Lower leg skin (tissue), 4 donors: ENCODE data around the gene CACNA1D. TPM values are rescaled to one million over a fixed set of nuclear protein-coding genes. Genes with fewer than 3 reads are reported as not detected.
"Not testable (repeated sequence)": the region's sequence is repeated elsewhere in the genome, so short reads cannot be mapped to it uniquely, and the experiment has no call there.

ENCODE experiments used
- DNase-seq, 2 donors: peaks; one replicate each; pipeline ENCODE4 v3.0.0-alpha.2; 2019; ENCODE audit warnings: low spot score in 2 of 2
- H3K4me3 ChIP-seq: fragments of 200-600 bp; sonication (generic); 2 replicates; pipeline ENCODE4 v1.5.1; 2017; ENCODE audit warnings: mild to moderate bottlenecking, low read depth; ENCODE audit not compliant: poor library complexity, severe bottlenecking
- POLR2A ChIP-seq, 2 donors: fragments of 450-650 bp; IDR thresholded peaks; one replicate each; pipeline ENCODE4 v1.6.1; 2016 to 2017; ENCODE audit warnings: antibody characterized with exemption in 2 of 2, mild to moderate bottlenecking in 1 of 2, moderate library complexity in 1 of 2
- WGBS, 2 donors: methylation state at CpG; one replicate each; pipeline ENCODE4 v1.1.5; 2018; 5-methylcytosine and 5-hydroxymethylcytosine counted together
- intact Hi-C: fragments of 100-400 bp; cut with DNase I; formaldehyde crosslinking; loops from one replicate; pipeline ENCODE4 v1.15.0; 2023; ENCODE audit warnings: low total_unique reads
- total RNA-seq, 4 donors: library from RNA; depleted of rRNA; stranded (reverse); fragments of >200 nt; gene quantifications; one replicate each; pipeline ENCODE4 v1.1.0, GENCODE V29; 2016
- TF ChIP-seq, protein P1 (sequence below), 3 donors: fragments of 450-650 bp; IDR thresholded peaks; one replicate each; pipeline ENCODE4 v1.5.1; 2016; ENCODE audit warnings: antibody characterized with exemption in 3 of 3, mild to moderate bottlenecking in 3 of 3, moderate library complexity in 2 of 3

CACNA1D gene
- total RNA-seq, 4 donors from 2014 or later = 2.4 to 12.5 (median 5.6) TPM

DNA sequence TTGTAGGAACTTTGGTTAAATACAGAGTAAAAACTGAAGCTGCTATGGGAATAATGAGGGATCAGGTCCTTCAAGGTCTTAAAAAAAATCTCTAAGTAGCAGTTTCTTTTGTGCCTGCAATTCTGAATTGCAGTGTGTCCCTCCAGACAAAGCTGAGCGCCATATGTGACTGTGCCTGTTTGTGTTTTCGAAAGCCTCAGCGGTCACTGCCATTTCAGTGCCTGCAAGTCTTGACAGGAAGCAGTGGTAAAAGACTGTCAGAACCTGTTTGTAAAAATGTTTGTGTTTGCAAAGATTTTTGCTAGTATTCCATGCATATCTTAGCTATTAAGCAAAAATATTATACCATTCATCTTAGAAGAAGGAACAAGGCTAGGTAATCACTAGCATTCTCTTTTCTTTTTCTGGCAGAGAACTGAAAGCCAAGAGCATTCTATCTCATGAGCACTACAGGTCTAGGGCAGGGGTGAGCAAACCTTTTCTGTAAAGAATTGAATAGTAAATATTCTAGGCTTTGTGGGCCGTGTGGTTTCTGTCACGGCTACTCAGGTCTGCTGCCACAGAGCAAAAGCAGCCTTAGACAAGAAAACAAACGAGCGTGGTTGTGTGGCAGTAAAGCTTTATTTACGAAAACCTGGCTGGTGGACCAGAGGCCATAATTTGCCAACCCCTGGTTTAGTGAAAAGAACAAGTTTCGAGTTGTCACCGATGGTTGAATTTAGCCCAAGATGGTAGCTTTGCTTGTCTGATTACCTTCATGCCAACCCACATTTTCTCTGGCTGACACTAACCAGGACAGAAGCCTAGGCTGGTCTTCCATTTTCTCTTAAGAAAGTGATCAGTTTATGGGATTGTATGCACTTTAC lies 134.4 kb downstream of the CACNA1D start:
- no peak for DNase-seq
- intact Hi-C loops = no loop called here
- TF ChIP-seq, protein P1, sequence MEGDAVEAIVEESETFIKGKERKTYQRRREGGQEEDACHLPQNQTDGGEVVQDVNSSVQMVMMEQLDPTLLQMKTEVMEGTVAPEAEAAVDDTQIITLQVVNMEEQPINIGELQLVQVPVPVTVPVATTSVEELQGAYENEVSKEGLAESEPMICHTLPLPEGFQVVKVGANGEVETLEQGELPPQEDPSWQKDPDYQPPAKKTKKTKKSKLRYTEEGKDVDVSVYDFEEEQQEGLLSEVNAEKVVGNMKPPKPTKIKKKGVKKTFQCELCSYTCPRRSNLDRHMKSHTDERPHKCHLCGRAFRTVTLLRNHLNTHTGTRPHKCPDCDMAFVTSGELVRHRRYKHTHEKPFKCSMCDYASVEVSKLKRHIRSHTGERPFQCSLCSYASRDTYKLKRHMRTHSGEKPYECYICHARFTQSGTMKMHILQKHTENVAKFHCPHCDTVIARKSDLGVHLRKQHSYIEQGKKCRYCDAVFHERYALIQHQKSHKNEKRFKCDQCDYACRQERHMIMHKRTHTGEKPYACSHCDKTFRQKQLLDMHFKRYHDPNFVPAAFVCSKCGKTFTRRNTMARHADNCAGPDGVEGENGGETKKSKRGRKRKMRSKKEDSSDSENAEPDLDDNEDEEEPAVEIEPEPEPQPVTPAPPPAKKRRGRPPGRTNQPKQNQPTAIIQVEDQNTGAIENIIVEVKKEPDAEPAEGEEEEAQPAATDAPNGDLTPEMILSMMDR (IDR thresholded peaks at IDR 0.05) = no peak
- no peak for TF ChIP-seq POLR2A (IDR thresholded peaks at IDR 0.05)
- 38 to 56% methylated on average over 10 of the region's 10 CpGs for WGBS, 2 donors
- no peak overlapping the region for H3K4me3 ChIP-seq

DNA sequence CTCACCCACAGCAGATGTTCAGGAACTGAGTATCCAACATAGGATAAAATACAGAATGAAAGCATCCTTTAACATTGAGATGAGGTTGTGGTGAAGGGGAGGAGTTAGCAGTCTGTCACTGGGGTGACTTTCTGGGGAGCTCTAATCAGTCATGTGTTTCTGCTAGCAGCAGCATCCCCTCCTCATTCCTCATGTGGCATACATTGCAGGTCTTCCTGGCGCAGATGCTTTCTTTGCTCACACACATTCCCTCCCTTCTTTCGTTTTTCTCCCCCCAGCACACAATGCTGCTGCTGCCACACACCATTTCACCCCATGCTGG lies 135.0 kb downstream of the CACNA1D start:
- no peak for DNase-seq
- intact Hi-C loops = no loop called here
- TF ChIP-seq, protein P1 (IDR thresholded peaks at IDR 0.05) = no peak
- TF ChIP-seq POLR2A (IDR thresholded peaks at IDR 0.05) = no peak
- WGBS, 2 donors = 63 to 74% methylated on average over 2 of the region's 2 CpGs
- H3K4me3 ChIP-seq = no peak overlapping the region

DNA sequence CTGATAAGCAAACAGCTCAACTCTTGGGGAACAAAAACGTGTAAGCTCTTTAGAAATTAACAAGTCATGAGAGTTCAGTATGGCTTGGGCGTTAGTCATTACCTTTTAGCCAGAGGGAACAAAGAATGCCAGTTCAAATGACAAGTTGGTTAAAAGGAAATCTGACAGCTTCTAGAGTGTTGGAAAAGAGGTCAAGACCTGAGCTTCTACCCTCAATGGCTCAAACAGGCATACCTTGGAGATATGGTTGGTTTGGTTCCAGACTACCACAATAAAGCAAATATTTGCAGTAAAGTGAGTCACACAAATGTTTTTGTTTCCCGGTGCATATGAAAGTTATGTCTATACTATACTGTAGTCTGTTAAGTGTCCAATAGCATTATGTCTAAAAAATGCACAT lies 136.1 kb downstream of the CACNA1D start:
- intact Hi-C loops = no loop called here
- WGBS, 2 donors = 45 to 55% methylated on average over 3 of the region's 3 CpGs
- DNase-seq = no peak

DNA sequence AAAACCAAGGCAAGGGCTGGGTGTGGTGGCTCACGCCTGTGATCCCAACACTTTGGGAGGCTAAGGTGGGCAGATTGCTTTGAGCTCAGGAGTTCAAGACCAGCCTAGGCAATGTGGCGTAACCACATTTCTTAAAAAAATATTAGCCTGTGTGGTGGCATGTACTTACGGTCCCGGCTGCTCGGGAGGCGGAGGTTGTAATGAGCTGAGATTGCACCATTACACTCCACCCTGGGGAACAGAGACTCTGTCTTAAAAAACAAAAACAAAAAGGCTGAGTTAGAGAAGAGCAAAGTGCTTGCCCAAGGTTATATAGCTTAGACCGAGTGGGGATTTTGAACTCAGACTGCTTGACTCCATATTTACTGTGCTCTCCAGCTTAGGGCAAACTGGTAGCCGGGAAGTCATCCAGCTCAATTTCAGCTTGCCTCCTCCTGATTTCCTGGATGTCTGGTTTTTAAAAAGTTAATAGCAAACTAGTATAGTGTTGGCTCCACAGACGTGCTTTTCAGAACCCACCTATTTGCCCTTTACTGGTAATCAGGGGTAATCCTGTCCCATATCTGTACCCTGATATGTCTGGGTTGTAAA lies 138.9 kb downstream of the CACNA1D start:
- no peak for DNase-seq
- TF ChIP-seq, protein P1 (IDR thresholded peaks at IDR 0.05) = no peak
- no peak for TF ChIP-seq POLR2A (IDR thresholded peaks at IDR 0.05)
- intact Hi-C loops = no loop called here
- no peak overlapping the region for H3K4me3 ChIP-seq
- 92 to 94% methylated on average over 9 of the region's 9 CpGs for WGBS, 2 donors

More for the DNA sequence above, 136.1 kb downstream of the CACNA1D start:
- TF ChIP-seq, protein P1 (IDR thresholded peaks at IDR 0.05) = no peak
- no peak for TF ChIP-seq POLR2A (IDR thresholded peaks at IDR 0.05)
- H3K4me3 ChIP-seq = no peak overlapping the region

DNA sequence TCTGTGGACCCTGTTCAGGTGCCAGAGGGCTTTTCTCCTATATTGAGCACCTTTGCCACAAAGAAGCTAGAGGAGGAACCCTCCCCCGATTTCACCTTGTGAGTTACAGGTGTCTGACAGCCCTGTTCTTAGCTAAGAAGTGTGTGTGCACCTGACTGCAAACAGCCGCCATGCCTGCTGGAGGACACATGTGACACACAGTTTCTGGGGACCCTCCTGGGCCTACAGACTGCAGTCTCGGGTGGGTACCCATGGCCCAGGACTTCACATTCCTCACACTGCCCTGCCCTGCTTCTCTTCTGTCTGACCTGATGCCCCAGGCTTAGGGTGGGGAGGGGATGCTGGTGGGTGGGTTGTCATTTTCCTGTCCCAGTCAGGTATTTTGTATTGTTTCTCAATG lies 140.6 kb downstream of the CACNA1D start:
- DNase-seq = no peak
- TF ChIP-seq, protein P1 (IDR thresholded peaks at IDR 0.05) = no peak
- TF ChIP-seq POLR2A (IDR thresholded peaks at IDR 0.05) = no peak
- no peak overlapping the region for H3K4me3 ChIP-seq
- WGBS, 2 donors = 64 to 75% methylated on average over 3 of the region's 3 CpGs
- intact Hi-C loops = no loop called here

DNA sequence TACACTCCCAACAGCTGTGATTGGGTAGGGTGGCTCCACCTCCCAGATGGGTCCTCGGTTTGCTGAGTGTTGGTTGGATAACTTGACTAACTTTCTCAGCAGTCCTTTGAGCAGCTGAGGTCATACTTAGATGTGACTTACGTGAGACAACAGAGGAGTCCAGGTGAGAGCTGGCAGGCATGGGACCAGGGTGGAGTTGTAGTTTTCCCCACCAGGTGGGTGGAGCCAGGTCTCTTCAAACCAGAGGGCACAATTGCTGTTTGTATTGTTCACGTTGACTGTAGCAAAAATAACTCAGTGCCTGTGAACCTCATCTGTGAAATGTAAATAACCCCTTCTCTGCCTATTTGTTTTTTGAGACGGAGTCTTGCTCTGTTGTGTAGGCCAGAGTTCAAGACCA lies 144.4 kb downstream of the CACNA1D start:
- intact Hi-C loops, DNase-seq, H3K4me3 ChIP-seq: not testable (repeated sequence)
- 44 to 52% methylated on average over 4 of the region's 4 CpGs for WGBS, 2 donors
